Activated B cell treated with CpG ODN at 0.5 μM for 24 hours (primary cell): ENCODE results near the gene NUDCD3. TPM values are rescaled to one million over a fixed set of nuclear protein-coding genes. Genes with fewer than 3 reads are reported as not detected.

Experiments
- ATAC-seq: fragments of 200-7000 bp; cut with Tn5 transposase; one replicate; pipeline ENCODE4 v1.10.0; 2021; ENCODE audit warnings: low read depth, mild to moderate bottlenecking, moderate library complexity
- CTCF ChIA-PET: fragments of 350-600 bp; sonication (Branson Sonifier 250); formaldehyde crosslinking; loops from one replicate; lab custom pipeline; 2021; ENCODE audit warnings: antibody characterized with exemption; lab: Charles Lee
- POLR2A ChIA-PET: fragments of 350-600 bp; sonication (Branson Sonifier 250); formaldehyde crosslinking; loops from one replicate; lab custom pipeline; 2021; ENCODE audit warnings: antibody characterized with exemption; lab: Charles Lee
- DNase-seq: peaks from one replicate; pipeline ENCODE4 v3.0.0; 2022
- H3K27ac Mint-ChIP-seq: one replicate; pipeline ENCODE4 v1.8.0; 2020; ENCODE audit warnings: mixed read lengths
- H3K27me3 Mint-ChIP-seq: one replicate; pipeline ENCODE4 v1.8.0; 2021; ENCODE audit warnings: mixed read lengths
- H3K36me3 Mint-ChIP-seq: one replicate; pipeline ENCODE4 v1.8.0; 2021; ENCODE audit warnings: low read depth, mixed read lengths
- H3K4me1 Mint-ChIP-seq: one replicate; pipeline ENCODE4 v1.8.0; 2021; ENCODE audit warnings: mixed read lengths
- H3K4me3 Mint-ChIP-seq: one replicate; pipeline ENCODE4 v1.8.0; 2020; ENCODE audit warnings: mild to moderate bottlenecking, mixed read lengths
- H3K9me3 Mint-ChIP-seq: one replicate; pipeline ENCODE4 v1.8.0; 2020; ENCODE audit warnings: mixed read lengths
- intact Hi-C: fragments of 100-400 bp; cut with micrococcal nuclease; formaldehyde crosslinking; loops from one replicate; pipeline ENCODE4 v1.15.1; 2024
- total RNA-seq: library from RNA; stranded (reverse); gene quantifications from 2 replicates; pipeline ENCODE4 v1.2.3, GENCODE V29; 2022
- TF ChIP-seq, protein P1 (sequence below): fragments of 200-600 bp; IDR thresholded peaks from one replicate; pipeline ENCODE4 v1.8.0; 2022; ENCODE audit warnings: antibody characterized with exemption, mild to moderate bottlenecking

The NUDCD3 gene
- total RNA-seq, 1 donor from 2014 or later, result 85.1 TPM

DNA sequence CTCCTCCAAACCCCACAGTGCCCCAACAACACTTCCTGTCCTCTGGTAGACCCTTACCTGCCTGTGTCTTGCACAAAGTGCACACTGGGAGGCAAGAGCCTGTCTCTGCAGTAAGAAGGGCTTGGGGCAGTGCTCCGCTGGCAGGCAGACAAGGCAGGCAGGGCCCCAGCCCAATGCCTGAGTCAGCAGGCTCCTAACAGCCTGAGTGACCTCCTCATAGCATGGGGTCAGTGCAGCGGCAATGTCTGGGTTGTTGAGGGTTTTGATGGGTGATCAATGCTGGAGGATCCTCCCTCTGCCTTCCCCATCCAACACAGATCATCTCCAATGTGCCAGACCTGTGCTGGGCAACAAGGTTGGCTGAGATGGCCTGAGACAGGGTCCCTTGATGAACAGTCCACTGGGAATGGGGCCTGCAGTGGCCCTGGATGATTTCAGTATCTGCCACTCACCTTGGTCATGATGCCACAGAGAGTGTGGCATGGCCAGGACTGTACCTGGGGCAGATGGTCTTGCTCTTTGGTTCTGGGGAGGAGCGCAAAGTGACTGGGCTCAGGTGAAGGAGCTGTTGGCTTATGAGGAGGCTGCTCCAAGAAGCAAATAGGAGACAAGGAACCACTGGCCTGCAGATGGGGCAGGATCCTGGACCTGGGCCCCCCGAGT, 109.5 kb downstream of the NUDCD3 start:
- no peak for DNase-seq

GRCh38 chr7:44380189-44380830, 110.1 kb downstream of the NUDCD3 start:
- H3K4me3 Mint-ChIP-seq, result no peak overlapping the region
- POLR2A ChIA-PET, result no interaction called here
- H3K27me3 Mint-ChIP-seq, result no peaks in the 10 kb centered on the region
- TF ChIP-seq, protein P1, sequence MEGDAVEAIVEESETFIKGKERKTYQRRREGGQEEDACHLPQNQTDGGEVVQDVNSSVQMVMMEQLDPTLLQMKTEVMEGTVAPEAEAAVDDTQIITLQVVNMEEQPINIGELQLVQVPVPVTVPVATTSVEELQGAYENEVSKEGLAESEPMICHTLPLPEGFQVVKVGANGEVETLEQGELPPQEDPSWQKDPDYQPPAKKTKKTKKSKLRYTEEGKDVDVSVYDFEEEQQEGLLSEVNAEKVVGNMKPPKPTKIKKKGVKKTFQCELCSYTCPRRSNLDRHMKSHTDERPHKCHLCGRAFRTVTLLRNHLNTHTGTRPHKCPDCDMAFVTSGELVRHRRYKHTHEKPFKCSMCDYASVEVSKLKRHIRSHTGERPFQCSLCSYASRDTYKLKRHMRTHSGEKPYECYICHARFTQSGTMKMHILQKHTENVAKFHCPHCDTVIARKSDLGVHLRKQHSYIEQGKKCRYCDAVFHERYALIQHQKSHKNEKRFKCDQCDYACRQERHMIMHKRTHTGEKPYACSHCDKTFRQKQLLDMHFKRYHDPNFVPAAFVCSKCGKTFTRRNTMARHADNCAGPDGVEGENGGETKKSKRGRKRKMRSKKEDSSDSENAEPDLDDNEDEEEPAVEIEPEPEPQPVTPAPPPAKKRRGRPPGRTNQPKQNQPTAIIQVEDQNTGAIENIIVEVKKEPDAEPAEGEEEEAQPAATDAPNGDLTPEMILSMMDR, result no peak
- intact Hi-C loops, result no loop called here
- peaks cover 19% of the 10 kb centered on the region for H3K4me1 Mint-ChIP-seq
- no peak for ATAC-seq
- H3K27ac Mint-ChIP-seq, result no peak overlapping the region
- H3K9me3 Mint-ChIP-seq, result no peaks in the 10 kb centered on the region
- CTCF ChIA-PET, result no interaction called here
- H3K36me3 Mint-ChIP-seq, result peaks cover 38% of the 10 kb centered on the region
- DNase-seq, result no peak

More for the DNA sequence above, 109.5 kb downstream of the NUDCD3 start:
- ChIA-PET POLR2A (no interaction called here), CTCF (no interaction called here)
- ATAC-seq, result no peak
- H3K4me3 Mint-ChIP-seq, result no peak overlapping the region
- H3K4me1 Mint-ChIP-seq, result peaks cover 19% of the 10 kb centered on the region
- no peaks in the 10 kb centered on the region for H3K9me3 Mint-ChIP-seq
- no peak overlapping the region for H3K27ac Mint-ChIP-seq
- TF ChIP-seq, protein P1, result no peak
- no peaks in the 10 kb centered on the region for H3K27me3 Mint-ChIP-seq
- intact Hi-C loops, result no loop called here
- H3K36me3 Mint-ChIP-seq, result peaks cover 45% of the 10 kb centered on the region

GRCh38 chr7:44379366-44380188, 110.9 kb downstream of the NUDCD3 start:
- Mint-ChIP-seq H3K4me3 (no peak overlapping the region), H3K27ac (peak overlapping the region; percentile 32), H3K9me3 (no peaks in the 10 kb centered on the region), H3K4me1 (peaks cover 19% of the 10 kb centered on the region), H3K36me3 (peaks cover 31% of the 10 kb centered on the region), H3K27me3 (no peaks in the 10 kb centered on the region)
- ChIA-PET CTCF (no interaction called here), POLR2A (no interaction called here)
- intact Hi-C loops, result no loop called here
- DNase-seq (no peak), ATAC-seq (no peak)
- TF ChIP-seq, protein P1, result no peak

DNA sequence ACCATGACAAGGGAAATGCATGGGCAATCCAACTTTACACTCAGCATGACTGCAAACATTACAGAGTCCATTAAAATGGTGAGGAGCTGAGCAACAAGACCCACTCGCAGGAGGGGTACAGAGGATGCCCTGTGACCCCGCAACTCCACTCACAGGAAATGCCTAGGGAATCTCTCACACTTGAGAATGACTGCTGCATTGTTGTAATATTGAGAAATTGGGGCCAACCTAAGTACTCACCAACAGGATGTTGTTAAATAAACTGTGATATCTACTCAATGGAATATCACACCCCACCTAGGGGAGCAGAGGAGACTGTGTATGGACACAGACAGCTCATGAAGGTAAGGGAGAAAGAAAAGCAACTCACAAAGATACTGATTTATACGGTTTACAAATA, 111.7 kb downstream of the NUDCD3 start:
- Mint-ChIP-seq H3K4me3 (no peak overlapping the region), H3K36me3 (peaks cover 23% of the 10 kb centered on the region), H3K4me1 (peaks cover 19% of the 10 kb centered on the region), H3K27ac (no peak overlapping the region), H3K9me3 (no peaks in the 10 kb centered on the region), H3K27me3 (peaks cover 1% of the 10 kb centered on the region)
- ChIA-PET POLR2A (no interaction called here), CTCF (no interaction called here)
- ATAC-seq (no peak), DNase-seq (no peak)
- TF ChIP-seq, protein P1, result no peak
- intact Hi-C loops, result no loop called here
